ENCODE measurements around the gene MAGI2. TPM values are rescaled to one million over a fixed set of nuclear protein-coding genes. Genes with fewer than 3 reads are reported as not detected.
"Not testable (repeated sequence)": the region's sequence is repeated elsewhere in the genome, so short reads cannot be mapped to it uniquely, and the experiment has no call there.

The MAGI2 gene
- total RNA-seq, 1 experiment from 2014 or later, result 0.34 TPM

DNA sequence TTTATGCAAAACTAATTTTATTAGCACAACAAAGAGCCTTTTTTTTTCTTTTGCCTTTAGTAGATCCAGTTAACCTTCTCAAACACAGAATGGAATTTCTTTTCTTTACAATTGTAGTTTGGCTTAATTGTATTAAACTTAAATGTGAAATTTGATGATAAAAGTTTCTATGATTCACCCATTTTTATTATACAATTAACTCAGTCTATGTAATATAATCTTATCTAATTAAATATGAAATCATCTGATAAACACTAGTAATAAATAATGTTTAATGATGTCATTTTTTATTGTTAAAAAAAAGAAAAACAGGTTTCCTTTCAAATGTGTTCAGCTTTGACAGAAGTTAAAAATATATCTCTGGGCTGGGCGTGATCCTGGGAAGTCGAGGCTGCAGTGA lies 1095.8 kb downstream of the MAGI2 start:
- DNase-seq (ENCODE audit: low read depth), result no peak

DNA sequence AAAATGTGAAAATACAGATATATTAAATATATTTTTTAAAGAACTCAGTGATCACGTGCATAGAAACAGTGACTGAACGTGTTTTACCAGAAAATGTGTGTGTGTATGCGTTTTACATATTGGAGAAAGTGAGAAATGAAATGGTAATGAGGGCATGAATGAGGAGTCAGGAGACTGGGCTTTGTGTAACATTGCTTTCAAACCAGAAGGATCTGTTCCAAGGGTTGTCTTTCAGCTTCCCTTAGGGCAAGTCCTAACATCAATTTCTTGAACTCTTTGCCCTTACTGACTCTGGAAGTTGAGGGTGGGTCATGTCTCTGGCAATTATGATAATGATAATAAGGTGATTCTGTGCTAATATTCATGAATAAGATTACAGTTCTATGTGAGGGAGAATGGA lies 1097.6 kb downstream of the MAGI2 start:
- no peak for DNase-seq (ENCODE audit: low read depth)

DNA sequence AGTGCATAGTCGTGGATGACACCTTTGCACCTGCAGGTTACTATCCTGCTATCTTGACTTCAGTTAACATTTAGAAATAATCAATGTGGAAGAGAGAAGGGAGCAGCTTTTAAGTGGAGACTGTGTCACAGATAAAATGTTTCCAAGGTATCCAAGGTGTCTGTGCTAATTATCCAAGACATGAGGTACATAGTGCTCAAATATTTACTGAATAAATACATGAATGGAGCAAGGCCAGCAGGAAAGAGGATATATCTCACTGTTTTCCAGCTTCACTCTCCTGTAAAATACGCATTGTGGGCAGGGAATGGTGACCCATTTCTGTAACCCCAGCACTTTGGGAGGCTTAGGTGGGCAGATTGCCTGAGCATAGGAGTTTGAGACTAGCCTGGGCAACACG lies 1102.5 kb downstream of the MAGI2 start:
- DNase-seq (ENCODE audit: low read depth), result no peak

DNA sequence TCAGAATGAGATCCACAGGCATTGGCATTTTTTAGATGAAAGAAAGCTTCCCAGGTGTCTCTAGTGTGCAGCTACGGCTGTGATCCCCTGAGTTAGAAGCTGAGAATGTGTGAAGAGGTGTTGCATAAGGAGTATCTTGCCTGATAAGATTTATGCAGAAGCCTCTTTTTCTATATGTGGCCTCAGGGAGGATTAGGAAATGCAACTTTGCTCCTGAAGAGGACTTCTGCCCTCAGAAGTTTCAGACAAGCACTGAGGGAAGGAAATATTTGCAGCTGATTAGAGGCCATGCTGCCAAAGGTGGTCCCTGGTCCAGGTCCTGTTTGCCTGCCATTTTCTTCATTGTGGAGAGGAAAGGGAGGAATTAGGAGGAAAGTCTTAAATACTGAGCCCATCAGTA lies 1103.1 kb downstream of the MAGI2 start:
- no peak for DNase-seq (ENCODE audit: low read depth)

DNA sequence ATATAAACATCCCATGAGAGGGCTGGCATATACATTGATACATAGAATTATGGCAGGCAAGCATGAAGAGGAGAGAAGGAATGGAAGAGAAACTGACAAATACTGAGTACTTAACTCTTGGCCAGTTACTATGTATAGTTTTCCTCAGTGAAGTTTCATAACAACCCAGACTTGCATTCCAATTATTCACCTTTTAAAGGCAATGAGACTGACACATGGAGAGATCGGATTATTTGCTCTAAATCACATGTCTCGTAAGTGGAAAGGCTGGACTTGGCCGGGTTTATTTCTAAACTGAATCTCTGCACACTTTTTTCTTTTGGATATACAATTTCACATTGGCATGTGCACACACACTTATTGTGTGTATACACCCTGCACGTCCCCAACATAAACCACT lies 1106.6 kb downstream of the MAGI2 start:
- no peak for DNase-seq (ENCODE audit: low read depth)

DNA sequence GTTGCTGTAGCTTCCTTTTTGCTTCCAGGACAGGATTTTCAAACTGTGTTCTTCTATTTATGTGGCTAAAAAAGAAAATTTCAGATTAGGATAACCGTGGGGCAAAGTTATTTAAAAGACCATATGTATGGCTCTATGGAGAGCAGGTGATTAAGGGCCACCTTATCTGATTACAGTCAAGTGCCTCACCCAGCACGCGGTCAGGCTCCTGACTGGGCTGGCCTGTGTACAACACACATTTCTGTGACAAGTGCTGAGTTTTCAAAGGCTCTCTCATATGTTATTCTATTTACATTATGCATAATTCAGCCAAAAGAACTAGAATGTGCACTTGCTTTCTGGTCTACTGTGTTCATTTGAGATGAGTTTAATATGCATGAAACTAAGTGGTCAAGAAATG lies 1107.5 kb downstream of the MAGI2 start:
- no peak for DNase-seq (ENCODE audit: low read depth)

DNA sequence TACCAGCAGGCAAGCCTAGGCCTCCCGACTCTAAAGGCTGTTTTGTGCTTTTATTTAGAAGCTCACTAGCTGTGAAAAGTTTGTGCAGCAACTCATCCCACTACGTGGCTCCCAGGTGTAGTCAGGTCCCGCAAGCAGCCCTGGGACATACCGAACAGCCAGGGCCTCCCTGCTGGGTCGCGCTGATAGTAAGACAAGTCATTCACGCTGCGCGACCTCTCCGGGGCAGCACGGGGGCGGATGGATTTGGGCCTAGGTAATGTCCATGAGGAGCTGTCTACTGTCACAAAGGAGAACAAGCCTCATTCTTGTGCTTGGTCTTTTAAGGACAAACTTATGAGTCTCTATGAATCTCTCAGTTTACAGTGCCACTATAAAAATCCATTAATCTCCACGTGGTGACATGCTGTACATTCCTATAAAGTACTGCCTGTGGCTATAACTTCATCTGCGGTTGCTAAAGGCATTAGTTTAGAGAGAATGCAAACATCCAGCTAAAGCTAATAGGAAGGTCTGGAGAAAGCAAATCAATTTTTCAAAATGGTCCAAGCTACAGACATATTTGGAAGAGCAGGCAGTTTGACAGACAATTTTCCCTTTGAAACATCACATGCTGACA lies 1108.1 kb downstream of the MAGI2 start:
- DNase-seq (ENCODE audit: low read depth), result no peak

DNA sequence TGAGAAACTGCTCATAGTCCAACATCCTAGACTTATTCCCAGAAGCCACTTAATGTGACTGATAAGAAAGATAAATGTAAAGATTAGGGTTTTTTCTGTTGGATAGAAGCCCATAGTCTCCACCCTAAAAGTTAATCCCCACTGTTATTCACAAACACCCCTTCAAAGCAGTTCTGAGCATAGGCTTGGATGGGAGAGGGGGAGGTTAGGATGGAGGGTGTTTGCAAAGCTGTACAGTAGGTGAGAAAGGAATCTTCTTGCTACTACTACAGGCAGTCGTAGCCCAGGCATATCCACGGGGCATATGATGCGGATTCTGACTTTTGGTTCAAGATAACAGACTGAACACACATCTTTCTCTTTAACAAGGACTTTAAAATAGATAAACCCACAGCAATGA lies 1119.0 kb downstream of the MAGI2 start:
- DNase-seq (ENCODE audit: low read depth), result no peak

DNA sequence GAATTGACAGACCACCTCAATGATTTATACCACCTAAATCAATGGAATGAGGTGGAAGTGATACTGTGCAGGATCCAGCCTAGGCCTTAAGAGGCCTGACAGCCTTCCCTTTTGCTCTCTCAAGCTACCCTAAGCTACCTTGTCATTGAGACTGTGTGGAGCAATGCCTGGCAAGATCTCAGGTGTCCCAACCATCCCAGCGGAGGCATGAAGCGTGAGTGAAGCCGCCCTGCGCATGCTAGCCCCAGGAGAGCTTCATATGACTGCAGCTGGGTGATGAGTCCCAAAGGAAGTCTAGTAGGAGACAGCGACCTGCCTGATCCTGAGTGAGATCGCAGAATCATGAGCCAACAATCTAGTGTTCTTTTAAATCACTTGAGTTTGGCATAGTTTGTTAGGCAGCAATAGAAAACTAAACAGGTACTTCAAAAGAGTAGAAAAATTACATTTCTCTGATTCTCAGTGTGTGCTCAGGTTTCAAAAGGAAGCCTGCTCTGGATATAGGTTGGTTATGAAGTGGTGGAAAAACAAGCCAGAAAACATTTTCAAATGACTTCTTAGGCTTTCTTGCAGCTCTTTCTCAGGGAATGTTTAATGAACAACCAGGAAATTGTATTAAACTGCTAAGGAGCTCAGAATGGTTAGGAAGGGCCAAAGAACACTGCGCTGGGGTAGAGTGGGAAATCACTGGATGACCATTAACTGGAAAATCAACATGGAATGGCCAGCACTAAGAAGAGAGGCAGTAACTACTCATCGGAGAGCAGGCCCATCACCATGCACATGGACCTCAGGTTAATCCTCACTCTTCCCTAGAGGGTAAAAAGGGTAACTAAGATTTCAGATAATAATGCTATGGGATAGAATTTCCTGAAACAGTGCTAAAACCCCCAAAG lies 1119.7 kb downstream of the MAGI2 start:
- no peak for DNase-seq (ENCODE audit: low read depth)

DNA sequence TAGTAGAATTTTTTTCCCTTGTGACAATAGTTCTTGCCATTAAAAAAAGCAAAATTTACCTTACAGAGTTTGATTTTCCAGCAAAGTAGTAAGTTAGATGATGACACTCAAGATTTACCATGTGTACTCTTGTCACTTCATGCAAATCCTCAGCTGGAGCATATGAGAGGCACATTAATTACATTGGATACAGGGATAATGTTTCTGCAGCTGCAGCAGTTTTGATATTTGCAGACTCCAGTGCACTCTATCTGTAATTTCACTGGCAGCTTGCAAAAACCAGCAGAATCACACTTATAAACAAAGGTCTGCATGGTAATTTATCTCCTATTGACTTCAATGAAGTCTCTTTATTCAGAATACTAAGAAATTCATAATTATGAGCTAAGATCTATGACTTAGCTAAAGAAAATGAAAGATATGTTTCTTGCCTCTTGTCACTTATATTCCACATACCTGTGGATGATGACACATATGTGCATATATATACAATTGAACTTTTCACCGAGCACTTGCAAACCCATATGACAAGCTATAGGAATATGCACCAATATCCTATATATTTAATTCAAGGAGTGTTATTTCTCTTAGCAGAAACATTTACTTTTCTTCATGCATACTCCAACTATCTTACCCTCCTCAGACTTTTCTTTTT lies 1124.3 kb downstream of the MAGI2 start:
- no peak for DNase-seq (ENCODE audit: low read depth)

DNA sequence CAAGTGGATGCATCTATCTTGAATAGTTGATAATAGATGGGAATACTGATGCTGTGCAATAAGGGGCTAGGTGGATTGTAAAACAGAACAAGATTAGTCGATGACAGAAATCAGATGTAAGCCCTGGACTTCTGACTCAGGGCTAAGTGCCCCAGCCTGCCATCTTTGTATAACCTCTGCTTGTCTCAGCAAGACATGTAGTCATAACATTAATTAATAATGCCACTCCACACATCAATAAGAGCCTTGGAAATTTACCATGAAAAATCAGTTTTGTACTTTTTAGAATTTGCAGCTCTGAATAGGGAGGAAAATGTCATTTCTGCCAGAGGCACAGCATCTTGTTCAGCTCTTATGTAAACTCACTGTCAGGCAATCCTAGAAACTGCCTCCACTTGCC lies 1125.7 kb downstream of the MAGI2 start:
- no peak for DNase-seq (ENCODE audit: low read depth)

DNA sequence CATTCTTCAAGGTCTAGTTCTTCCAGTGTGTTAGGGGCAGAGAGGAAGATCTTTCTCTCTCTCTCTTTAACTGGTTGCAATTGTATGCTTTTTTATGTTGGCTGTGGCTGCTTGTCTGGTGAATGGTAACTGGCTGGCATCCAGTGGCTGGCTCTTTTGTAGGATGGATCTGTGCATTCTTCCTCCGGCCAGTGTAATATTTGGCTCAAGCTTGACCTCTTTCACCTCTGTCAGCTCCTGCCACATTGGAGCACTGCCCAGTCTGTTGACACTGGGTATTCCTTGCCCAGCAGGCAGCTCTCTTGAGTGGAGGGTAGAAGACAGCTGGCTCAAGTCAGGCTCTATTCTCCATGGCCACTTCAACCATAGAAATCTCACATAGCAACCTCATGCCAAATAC lies 1126.6 kb downstream of the MAGI2 start:
- no peak for DNase-seq (ENCODE audit: low read depth)

DNA sequence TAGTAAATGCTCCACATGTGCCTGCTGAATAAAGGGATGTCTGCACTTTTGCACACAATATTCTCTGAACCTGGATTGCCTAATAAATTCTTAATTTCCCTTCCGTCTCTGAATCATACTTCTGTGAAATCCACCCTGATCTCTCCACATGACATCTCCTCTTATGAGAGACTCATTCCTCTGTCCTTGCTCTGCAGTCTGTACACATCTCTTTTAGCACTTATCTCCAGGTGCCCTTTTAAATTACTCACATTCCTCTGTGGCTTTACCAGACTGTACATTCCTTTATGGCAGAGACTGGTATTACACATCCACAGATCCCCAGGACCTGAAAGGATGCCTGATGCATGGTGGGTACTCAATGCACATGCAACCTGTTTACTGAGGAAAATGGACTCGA lies 1127.3 kb downstream of the MAGI2 start:
- no peak for DNase-seq (ENCODE audit: low read depth)

DNA sequence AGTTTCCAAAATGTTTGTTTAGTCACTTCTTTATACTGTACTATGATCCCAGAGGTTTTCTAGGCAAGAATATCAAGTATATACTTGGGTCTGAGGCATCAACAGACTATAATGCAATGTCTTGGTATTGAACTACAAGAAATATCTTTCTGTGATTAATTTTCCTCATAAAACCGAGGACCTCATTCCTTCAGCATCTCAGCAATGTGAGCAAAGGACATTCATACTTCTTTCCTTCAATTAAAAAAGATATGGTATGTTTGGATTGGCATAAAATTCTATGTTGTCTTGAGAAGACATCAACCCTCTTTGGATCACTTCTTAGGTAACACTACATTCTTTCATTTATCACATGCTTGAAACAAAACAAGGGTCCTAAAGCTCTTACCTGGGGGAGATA lies 1130.3 kb downstream of the MAGI2 start:
- no peak for DNase-seq (ENCODE audit: low read depth)

DNA sequence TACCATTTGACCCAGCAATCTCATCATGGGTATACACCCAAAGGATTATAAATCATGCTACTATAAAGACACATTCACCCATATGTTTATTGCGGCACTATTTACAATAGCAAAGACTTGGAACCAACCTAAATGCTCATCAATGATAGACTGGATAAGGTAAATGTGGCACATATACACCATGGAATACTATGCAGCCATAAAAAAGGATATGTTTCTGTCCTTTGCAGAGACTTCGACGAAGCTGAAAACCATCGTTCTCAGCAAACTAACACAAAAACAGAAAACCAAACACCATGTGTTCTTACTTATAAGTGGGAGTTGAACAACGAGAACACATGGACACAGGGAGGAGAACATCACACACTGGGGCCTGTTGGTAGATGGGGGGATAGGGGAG lies 1131.2 kb downstream of the MAGI2 start:
- not testable (repeated sequence) for DNase-seq (ENCODE audit: low read depth)

DNA sequence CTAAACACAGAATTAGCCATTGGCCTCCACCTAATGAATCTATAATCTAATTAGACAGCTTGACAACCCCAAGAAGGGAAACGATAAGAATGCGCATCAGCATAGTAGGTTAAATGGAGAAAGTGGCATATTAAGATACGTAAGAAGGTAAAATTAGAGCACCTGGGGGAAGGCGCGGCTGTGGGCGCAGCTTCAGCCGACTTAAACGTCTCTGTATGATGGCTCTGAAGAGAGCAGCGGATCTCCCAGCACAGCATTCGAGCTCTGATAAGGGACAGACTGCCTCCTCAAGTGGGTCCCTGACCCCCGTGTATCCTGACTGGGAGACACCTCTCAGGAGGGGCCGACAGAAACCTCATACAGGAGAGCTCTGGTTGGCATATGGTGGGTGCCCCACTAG lies 1136.1 kb downstream of the MAGI2 start:
- DNase-seq (ENCODE audit: low read depth), result no peak

DNA sequence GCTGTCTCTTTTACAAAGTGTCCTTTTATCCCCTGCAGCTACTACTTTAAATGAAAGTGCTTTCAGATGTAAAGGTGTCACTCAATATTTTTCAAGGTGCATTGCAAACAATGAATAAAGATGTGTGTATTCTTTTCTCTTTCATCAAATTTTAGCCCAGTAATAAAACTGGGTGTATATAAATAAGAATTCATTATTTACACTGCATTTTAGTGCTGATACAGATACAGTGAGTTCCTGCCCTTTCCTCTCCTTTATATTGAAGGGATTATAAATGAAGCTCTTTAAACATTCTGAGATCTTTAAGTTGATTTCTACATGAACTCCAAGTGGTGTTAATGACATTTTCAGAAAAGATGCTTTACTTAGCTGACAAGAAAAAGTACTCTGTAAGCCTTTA lies 1137.4 kb downstream of the MAGI2 start:
- no peak for DNase-seq (ENCODE audit: low read depth)

DNA sequence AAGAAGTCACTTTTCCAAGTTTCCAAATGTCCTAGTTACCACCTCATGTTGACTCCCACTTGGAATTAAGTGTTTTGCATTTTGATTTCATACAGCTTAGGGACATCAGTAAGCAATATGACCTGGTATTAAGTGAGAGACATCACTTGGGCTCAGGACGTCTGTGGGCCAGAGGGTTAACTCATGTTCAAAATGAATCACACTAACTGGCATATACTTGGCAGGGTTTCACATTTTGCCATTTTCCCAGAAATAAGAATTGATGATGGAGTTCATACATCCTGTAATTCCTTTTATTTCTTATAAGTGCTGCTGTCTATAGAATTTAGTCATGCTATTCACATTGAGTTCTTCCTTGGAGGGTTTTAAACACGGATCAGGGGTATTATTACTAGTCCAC lies 1138.3 kb downstream of the MAGI2 start:
- no peak for DNase-seq (ENCODE audit: low read depth)

DNA sequence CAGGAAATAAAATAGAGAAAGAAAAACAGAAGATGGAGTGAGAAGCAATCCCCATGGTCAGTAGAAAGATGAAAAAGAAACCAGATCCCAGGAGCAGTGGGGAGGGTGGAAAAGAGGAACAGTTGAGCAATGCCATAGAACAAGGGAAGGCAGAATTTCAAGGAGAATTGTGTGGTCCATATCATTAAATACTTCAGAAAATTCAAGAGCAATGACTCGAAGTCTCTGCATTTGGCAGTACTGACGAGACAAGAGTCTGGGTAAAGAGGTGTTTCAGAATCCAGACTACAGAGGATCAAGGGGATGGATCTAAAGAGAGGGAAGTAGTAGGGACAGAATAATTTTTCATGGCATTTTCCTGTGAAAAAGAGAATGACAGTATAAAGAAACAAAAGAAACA lies 1142.3 kb downstream of the MAGI2 start:
- no peak for DNase-seq (ENCODE audit: low read depth)

DNA sequence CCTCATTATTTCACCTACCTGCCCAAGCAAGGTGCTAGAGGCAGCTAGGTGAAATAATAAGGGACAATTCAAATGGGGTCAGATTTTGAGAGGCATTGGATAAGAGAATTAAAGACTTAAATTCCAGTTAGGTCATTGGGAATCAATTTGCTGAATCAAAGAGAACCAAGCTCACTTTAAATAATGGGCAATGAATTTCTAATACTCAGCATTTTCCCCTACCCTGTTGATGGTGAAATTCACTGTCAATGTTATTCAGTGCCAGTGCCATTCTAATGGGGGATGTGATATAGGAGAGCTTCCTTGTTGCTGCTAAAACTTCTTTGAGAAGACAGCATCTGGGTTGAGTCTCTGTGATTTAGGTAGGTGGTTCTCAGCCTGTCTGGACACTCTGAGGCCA lies 1145.6 kb downstream of the MAGI2 start:
- no peak for DNase-seq (ENCODE audit: low read depth)

DNA sequence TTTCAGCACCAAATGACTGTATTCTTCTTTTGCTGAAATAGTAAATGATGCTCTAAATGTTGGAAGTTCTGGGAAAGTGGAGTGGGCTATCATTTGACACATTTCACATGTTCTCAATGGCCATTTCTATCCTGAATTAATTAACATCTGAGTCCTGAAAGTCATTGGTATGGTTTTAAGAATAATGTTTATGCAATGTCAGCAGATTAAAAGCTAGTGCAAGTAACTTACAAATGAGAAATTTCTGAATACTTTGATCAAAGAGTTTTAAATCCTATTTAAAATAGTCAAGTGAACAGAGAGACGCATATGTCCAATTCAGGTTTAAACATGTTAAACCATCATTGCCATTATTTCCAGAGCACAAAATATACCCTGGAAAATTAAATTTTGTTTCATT lies 1146.8 kb downstream of the MAGI2 start:
- no peak for DNase-seq (ENCODE audit: low read depth)

DNA sequence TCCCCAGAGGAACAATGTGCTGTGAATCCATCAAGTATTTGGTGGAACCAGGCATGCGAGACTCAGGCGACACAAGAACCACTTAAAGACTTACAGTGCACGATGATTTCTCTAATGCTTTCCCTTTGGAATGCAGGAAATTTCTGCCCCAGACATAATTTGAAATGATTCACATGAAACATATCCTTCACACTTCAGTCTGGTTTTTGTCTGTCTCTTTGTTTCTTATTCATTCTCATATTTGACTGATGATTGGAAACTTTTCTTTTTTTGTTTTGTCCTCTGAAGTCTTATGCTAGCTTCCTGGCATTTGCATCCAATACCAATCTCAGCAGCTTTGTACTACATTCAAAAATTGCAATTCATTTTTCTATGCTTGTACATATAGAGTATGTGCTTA lies 1152.1 kb downstream of the MAGI2 start:
- no peak for DNase-seq (ENCODE audit: low read depth)

DNA sequence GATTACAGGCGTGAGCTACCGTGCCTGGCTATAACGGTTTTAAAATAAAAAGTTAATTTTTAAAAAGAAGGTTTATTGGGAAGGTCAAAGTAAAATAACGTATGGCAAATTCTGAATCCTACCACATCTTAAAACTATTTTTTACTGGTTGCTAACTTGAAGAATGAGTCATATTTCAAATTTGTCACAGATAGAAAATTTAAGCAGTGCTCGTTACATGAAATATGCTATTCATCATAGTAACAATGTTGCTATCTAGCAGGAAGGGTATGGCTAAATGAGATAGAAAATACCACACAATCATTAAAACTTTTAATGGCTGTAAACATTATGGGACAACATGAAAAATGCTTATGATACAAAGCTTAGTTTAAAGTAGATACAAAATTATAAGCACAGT lies 1154.4 kb downstream of the MAGI2 start:
- DNase-seq (ENCODE audit: low read depth), result no peak

Measured in Daoy (cell line).